Body of pancreas (tissue), 4 donors: ENCODE data around the gene TSHZ3.

Experiments used
- POLR2A ChIP-seq, 3 donors: fragments of 450-650 bp; IDR thresholded peaks; one replicate each; pipeline ENCODE4 v1.6.1; 2016; ENCODE audit warnings: antibody characterized with exemption in 3 of 3, mild to moderate bottlenecking in 2 of 3
- TF ChIP-seq, protein P1 (sequence below), 7 experiments: fragments of 450-650 bp in 4 of 7; fragments of 200-600 bp in 3 of 7; sonication (generic) in 3 of 7; IDR thresholded peaks; one replicate each; pipeline ENCODE4 v1.5.1; 2016 to 2019; ENCODE audit warnings: antibody characterized with exemption in 7 of 7

DNA sequence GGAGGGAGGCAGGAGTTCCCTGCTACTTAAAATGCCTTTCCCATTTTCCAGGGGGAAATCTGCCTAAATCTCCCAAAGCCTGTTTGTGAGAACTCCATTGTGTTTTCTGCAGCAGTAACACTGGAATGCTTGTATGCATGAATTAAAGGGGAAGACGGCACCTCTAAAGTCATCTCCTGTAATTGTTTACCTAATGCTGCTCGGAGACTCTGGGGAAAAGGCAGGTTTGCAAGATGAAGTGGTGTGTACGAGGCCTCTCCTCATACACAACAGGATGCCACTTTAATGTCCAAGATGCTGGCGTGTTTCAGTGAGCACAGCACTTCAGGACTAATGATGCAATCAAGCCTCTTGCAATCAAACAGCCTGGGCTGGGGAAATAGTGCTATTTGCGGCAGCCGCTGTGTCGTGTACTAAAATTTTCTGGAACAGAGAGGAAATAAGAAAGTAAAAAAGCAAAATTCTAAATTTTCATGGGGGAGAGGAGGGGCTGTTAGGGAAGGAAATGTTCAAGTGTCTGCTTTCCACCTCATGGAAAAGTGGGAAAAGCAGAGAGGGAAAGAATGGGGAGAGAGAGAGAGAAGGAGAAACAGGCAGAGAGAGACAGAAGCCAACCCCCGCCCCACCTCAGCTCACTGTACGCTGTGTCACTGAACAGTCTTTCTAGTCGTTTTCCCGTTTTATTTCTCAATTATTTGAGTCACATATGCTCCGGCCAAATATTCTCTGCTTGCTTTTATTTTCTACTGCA lies 32.9 kb downstream of the TSHZ3 start:
- TF ChIP-seq, protein P1, sequence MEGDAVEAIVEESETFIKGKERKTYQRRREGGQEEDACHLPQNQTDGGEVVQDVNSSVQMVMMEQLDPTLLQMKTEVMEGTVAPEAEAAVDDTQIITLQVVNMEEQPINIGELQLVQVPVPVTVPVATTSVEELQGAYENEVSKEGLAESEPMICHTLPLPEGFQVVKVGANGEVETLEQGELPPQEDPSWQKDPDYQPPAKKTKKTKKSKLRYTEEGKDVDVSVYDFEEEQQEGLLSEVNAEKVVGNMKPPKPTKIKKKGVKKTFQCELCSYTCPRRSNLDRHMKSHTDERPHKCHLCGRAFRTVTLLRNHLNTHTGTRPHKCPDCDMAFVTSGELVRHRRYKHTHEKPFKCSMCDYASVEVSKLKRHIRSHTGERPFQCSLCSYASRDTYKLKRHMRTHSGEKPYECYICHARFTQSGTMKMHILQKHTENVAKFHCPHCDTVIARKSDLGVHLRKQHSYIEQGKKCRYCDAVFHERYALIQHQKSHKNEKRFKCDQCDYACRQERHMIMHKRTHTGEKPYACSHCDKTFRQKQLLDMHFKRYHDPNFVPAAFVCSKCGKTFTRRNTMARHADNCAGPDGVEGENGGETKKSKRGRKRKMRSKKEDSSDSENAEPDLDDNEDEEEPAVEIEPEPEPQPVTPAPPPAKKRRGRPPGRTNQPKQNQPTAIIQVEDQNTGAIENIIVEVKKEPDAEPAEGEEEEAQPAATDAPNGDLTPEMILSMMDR (IDR thresholded peaks at IDR 0.05): no peak
- no peak for TF ChIP-seq POLR2A (IDR thresholded peaks at IDR 0.05)
